H9 (cell line): ENCODE data around the gene CCL8. TPM values are rescaled to one million over a fixed set of nuclear protein-coding genes. Genes with fewer than 3 reads are reported as not detected.

ENCODE experiments used
- DNase-seq: peaks from one replicate; pipeline ENCODE4 v3.0.0-alpha.2; 2017
- H2AFZ ChIP-seq: one replicate; pipeline ENCODE4 v1.6.1; 2013; ENCODE audit warnings: mild to moderate bottlenecking, low read length, control low read depth, moderate library complexity
- H2AK5ac ChIP-seq: 2 replicates; pipeline ENCODE4 v1.6.1; 2013; ENCODE audit warnings: low read length, control low read depth, mixed read lengths; ENCODE audit not compliant: insufficient read length
- H2BK120ac ChIP-seq: one replicate; pipeline ENCODE4 v1.6.1; 2013; ENCODE audit warnings: low read depth, mild to moderate bottlenecking, low read length, control low read depth, inconsistent platforms; ENCODE audit not compliant: poor library complexity, severe bottlenecking
- H2BK12ac ChIP-seq: 2 replicates; pipeline ENCODE4 v1.6.1; 2013; ENCODE audit warnings: low read length, control low read depth, mixed read lengths, low read depth; ENCODE audit not compliant: insufficient read length
- H2BK15ac ChIP-seq: 2 replicates; pipeline ENCODE4 v1.6.1; 2013; ENCODE audit warnings: low read depth, low read length, control low read depth
- H2BK20ac ChIP-seq: one replicate; pipeline ENCODE4 v1.6.1; 2013; ENCODE audit warnings: low read depth, mild to moderate bottlenecking, low read length, control low read depth, inconsistent platforms; ENCODE audit not compliant: poor library complexity, severe bottlenecking
- H2BK5ac ChIP-seq: 2 replicates; pipeline ENCODE4 v1.6.1; 2013; ENCODE audit warnings: low read length, control low read depth, mixed read lengths; ENCODE audit not compliant: insufficient read length
- H3K14ac ChIP-seq: 2 replicates; pipeline ENCODE4 v1.6.1; 2013; ENCODE audit warnings: low read length, control low read depth; ENCODE audit not compliant: insufficient read depth
- H3K18ac ChIP-seq: 2 replicates; pipeline ENCODE4 v1.6.1; 2013; ENCODE audit warnings: low read depth, mild to moderate bottlenecking, mixed read lengths, low read length, control low read depth; ENCODE audit not compliant: insufficient read length
- H3K23ac ChIP-seq: 2 replicates; pipeline ENCODE4 v1.6.1; 2013; ENCODE audit warnings: low read length, control low read depth, mixed read lengths, low read depth; ENCODE audit not compliant: insufficient read length
- H3K23me2 ChIP-seq: 2 replicates; pipeline ENCODE4 v1.6.1; 2013; ENCODE audit warnings: low read depth, mild to moderate bottlenecking, mixed read lengths, low read length, control low read depth; ENCODE audit not compliant: insufficient read length, poor library complexity, severe bottlenecking
- H3K27ac ChIP-seq: 2 replicates; pipeline ENCODE4 v1.5.1; 2013; ENCODE audit warnings: low read length, control low read depth, mixed read lengths, low read depth; ENCODE audit not compliant: insufficient read length
- H3K27me3 ChIP-seq: 2 replicates; pipeline ENCODE4 v1.6.1; 2013; ENCODE audit warnings: low read length, control low read depth, inconsistent platforms; ENCODE audit not compliant: insufficient read depth
- H3K4ac ChIP-seq: 2 replicates; pipeline ENCODE4 v1.6.1; 2013; ENCODE audit warnings: low read depth, mild to moderate bottlenecking, control low read depth, inconsistent platforms, low read length, moderate library complexity
- H3K4me1 ChIP-seq: 2 replicates; pipeline ENCODE4 v1.6.1; 2013; ENCODE audit warnings: low read length, control low read depth, inconsistent platforms; ENCODE audit not compliant: insufficient read depth
- H3K4me2 ChIP-seq: 2 replicates; pipeline ENCODE4 v1.6.1; 2013; ENCODE audit warnings: low read length, control low read depth, mixed read lengths; ENCODE audit not compliant: insufficient read length, insufficient read depth
- H3K56ac ChIP-seq: 2 replicates; pipeline ENCODE4 v1.6.1; 2013; ENCODE audit warnings: low read depth, mild to moderate bottlenecking, mixed read lengths, low read length, control low read depth; ENCODE audit not compliant: insufficient read length
- H3K79me1 ChIP-seq: 2 replicates; pipeline ENCODE4 v1.6.1; 2013; ENCODE audit warnings: low read depth, mild to moderate bottlenecking, moderate library complexity, low read length, control low read depth, inconsistent platforms; ENCODE audit not compliant: insufficient read depth, poor library complexity, severe bottlenecking
- H3K79me2 ChIP-seq: 2 replicates; pipeline ENCODE4 v1.6.1; 2013; ENCODE audit warnings: low read length, control low read depth, inconsistent platforms; ENCODE audit not compliant: insufficient read depth
- H3K9ac ChIP-seq: 2 replicates; pipeline ENCODE4 v1.6.1; 2013; ENCODE audit warnings: low read length, control low read depth, mixed read lengths; ENCODE audit not compliant: insufficient read length; ENCODE audit errors: extremely low read depth
- H3K9me3 ChIP-seq: one replicate; pipeline ENCODE4 v1.6.1; 2013; ENCODE audit warnings: low read depth, low read length, inconsistent platforms; ENCODE audit not compliant: control insufficient read depth
- H3T11ph ChIP-seq: one replicate; pipeline ENCODE4 v1.6.1; 2013; ENCODE audit warnings: mild to moderate bottlenecking, low read length, control low read depth, inconsistent platforms
- H4K20me1 ChIP-seq: one replicate; pipeline ENCODE4 v1.6.1; 2013; ENCODE audit not compliant: control insufficient read depth, insufficient read length, insufficient read depth
- H4K5ac ChIP-seq: 2 replicates; pipeline ENCODE4 v1.6.1; 2013; ENCODE audit warnings: low read depth, mild to moderate bottlenecking, mixed read lengths, low read length, control low read depth; ENCODE audit not compliant: insufficient read length
- H4K8ac ChIP-seq: replicated peaks from 2 replicates; pipeline ENCODE4 v1.6.1; 2013; ENCODE audit warnings: low read length, control low read depth, mixed read lengths, low read depth; ENCODE audit not compliant: insufficient read length
- H4K91ac ChIP-seq: 2 replicates; pipeline ENCODE4 v1.6.1; 2013; ENCODE audit warnings: low read depth, mild to moderate bottlenecking, moderate library complexity, mixed read lengths, low read length, control low read depth; ENCODE audit not compliant: insufficient read length
- H3K27ac Mint-ChIP-seq, 3 experiments: 2 replicates in 2 of 3; 3 replicates in 1 of 3; pipeline ENCODE4 v1.8.0; 2020 to 2021; ENCODE audit warnings: mixed read lengths in 3 of 3, mild to moderate bottlenecking in 1 of 3, moderate library complexity in 1 of 3
- H3K27me3 Mint-ChIP-seq: 2 replicates; pipeline ENCODE4 v1.8.0; 2021; ENCODE audit warnings: low read depth, mild to moderate bottlenecking, moderate library complexity, mixed read lengths
- H3K36me3 Mint-ChIP-seq, 3 experiments: 2 replicates in 2 of 3; 3 replicates in 1 of 3; pipeline ENCODE4 v1.8.0; 2020 to 2021; ENCODE audit warnings: low read depth in 3 of 3, mixed read lengths in 3 of 3; ENCODE audit not compliant: insufficient read depth in 1 of 3
- H3K4me1 Mint-ChIP-seq, 2 experiments: 2 replicates each; pipeline ENCODE4 v1.8.0; 2020; ENCODE audit warnings: mixed read lengths in 2 of 2
- H3K4me3 Mint-ChIP-seq, 2 experiments: 2 replicates in 1 of 2; 3 replicates in 1 of 2; pipeline ENCODE4 v1.8.0; 2020 to 2021; ENCODE audit warnings: mild to moderate bottlenecking in 2 of 2, mixed read lengths in 2 of 2, moderate library complexity in 1 of 2
- H3K9me3 Mint-ChIP-seq, 2 experiments: 2 replicates in 1 of 2; 3 replicates in 1 of 2; pipeline ENCODE4 v1.8.0; 2020; ENCODE audit warnings: mild to moderate bottlenecking in 2 of 2, mixed read lengths in 2 of 2, moderate library complexity in 1 of 2
- WGBS: extraction: QIAGEN DNeasy Blood & Tissue Kit; methylation state at CpG from one replicate; pipeline ENCODE4 v1.1.7; 2013; ENCODE audit warnings: missing lambda C conversion rate, low lambda C conversion rate, mixed read lengths; ENCODE audit not compliant: insufficient read length; ENCODE audit errors: extremely low coverage; 5-methylcytosine and 5-hydroxymethylcytosine counted together
- total RNA-seq: library from RNA; stranded (reverse); gene quantifications from 2 replicates; pipeline ENCODE4 v1.2.1, GENCODE V29; 2021
- TF ChIP-seq, protein P1 (sequence below): fragments of 200-600 bp; sonication (generic); conservative IDR thresholded peaks from 3 replicates; pipeline ENCODE4 v1.8.0; 2021; ENCODE audit warnings: antibody characterized with exemption, mild to moderate bottlenecking

CCL8 gene
- total RNA-seq, 1 experiment from 2014 or later, result not detected

DNA sequence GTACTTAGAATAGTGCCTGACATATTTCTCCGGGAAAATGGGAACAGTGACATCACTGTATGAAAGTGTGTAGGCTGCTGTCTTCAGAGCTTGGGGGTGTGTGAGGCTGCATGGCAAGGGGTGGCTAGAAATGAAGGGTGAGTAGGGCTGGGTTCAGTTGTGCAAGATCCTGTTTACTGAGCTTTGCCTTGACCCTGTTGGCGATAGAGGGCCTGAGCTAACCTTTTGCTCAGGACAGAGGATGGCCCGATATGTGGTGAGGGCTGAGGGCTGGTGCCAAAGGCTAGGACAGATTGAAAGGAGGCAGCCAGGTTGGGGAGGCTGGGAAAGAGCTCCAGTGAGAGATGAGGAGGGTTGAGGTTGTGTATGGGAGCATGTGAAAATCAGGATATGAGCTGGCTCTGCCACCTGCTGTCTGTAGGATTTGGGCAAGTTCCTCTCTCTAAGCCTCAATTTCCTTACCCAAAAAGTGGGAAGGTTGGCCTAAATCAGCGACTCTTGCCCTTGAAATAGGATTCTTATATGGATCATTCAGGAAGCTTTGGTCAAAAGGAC, 49.8 kb downstream of the CCL8 start:
- peaks cover 8 to 18% of the 10 kb centered on the region in 2 experiments; a peak in 3 of 4 replicates for H3K4me1 Mint-ChIP-seq

More for the DNA sequence above, 49.8 kb downstream of the CCL8 start:
- no peaks in the 10 kb centered on the region for H3K4me1 ChIP-seq
- Mint-ChIP-seq H3K9me3 (no peaks in the 10 kb centered on the region), H3K36me3 (no peaks in the 10 kb centered on the region), H3K4me3 (no peak overlapping the region), H3K27me3 (peaks cover 6% of the 10 kb centered on the region; the same call in 1 of the 2 replicates), H3K27ac (no peak overlapping the region)
- no peaks in the 10 kb centered on the region for H3K23me2 ChIP-seq
- H4K5ac ChIP-seq, result no peak overlapping the region
- no peak overlapping the region for H4K91ac ChIP-seq
- H3K14ac ChIP-seq, result no peak overlapping the region
- no peak overlapping the region for H2AFZ ChIP-seq
- H3K9me3 ChIP-seq, result no peaks in the 10 kb centered on the region
- no peak overlapping the region for H2BK5ac ChIP-seq
- H2AK5ac ChIP-seq, result no peak overlapping the region
- no peak overlapping the region for H2BK12ac ChIP-seq
- H2BK20ac ChIP-seq, result no peak overlapping the region
- no peak overlapping the region for H3K4me2 ChIP-seq
- no peak overlapping the region for H3K18ac ChIP-seq
- DNase-seq, result peak; percentile 12
- H3K79me1 ChIP-seq, result no peaks in the 10 kb centered on the region
- H3K27me3 ChIP-seq, result no peaks in the 10 kb centered on the region
- H3K79me2 ChIP-seq, result no peaks in the 10 kb centered on the region
- H2BK15ac ChIP-seq, result no peak overlapping the region
- no peak overlapping the region for H3K27ac ChIP-seq
- TF ChIP-seq, protein P1, sequence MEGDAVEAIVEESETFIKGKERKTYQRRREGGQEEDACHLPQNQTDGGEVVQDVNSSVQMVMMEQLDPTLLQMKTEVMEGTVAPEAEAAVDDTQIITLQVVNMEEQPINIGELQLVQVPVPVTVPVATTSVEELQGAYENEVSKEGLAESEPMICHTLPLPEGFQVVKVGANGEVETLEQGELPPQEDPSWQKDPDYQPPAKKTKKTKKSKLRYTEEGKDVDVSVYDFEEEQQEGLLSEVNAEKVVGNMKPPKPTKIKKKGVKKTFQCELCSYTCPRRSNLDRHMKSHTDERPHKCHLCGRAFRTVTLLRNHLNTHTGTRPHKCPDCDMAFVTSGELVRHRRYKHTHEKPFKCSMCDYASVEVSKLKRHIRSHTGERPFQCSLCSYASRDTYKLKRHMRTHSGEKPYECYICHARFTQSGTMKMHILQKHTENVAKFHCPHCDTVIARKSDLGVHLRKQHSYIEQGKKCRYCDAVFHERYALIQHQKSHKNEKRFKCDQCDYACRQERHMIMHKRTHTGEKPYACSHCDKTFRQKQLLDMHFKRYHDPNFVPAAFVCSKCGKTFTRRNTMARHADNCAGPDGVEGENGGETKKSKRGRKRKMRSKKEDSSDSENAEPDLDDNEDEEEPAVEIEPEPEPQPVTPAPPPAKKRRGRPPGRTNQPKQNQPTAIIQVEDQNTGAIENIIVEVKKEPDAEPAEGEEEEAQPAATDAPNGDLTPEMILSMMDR, result no peak
- H3K23ac ChIP-seq, result no peak overlapping the region
- H4K8ac ChIP-seq, result no peak overlapping the region
- H2BK120ac ChIP-seq, result no peak overlapping the region
- H3K9ac ChIP-seq, result no peak overlapping the region
- H3K56ac ChIP-seq, result no peak overlapping the region
- H3T11ph ChIP-seq, result no peak overlapping the region
- H4K20me1 ChIP-seq, result no peaks in the 10 kb centered on the region
- no peak overlapping the region for H3K4ac ChIP-seq
- WGBS, result no CpG with 5 or more reads among the region's 4 CpGs
